GM19351 (cell line): Measurements from ENCODE around the gene SAMD3.
"Not testable (repeated sequence)": the region's sequence is repeated elsewhere in the genome, so short reads cannot be mapped to it uniquely, and the experiment has no call there.

Experiments
- ATAC-seq: cut with Tn5 transposase; IDR thresholded peaks from one replicate; pipeline ENCODE4 v1.9.1; 2021; ENCODE audit warnings: mild to moderate bottlenecking, moderate library complexity; ENCODE audit not compliant: unreplicated experiment

Gene SAMD3

DNA sequence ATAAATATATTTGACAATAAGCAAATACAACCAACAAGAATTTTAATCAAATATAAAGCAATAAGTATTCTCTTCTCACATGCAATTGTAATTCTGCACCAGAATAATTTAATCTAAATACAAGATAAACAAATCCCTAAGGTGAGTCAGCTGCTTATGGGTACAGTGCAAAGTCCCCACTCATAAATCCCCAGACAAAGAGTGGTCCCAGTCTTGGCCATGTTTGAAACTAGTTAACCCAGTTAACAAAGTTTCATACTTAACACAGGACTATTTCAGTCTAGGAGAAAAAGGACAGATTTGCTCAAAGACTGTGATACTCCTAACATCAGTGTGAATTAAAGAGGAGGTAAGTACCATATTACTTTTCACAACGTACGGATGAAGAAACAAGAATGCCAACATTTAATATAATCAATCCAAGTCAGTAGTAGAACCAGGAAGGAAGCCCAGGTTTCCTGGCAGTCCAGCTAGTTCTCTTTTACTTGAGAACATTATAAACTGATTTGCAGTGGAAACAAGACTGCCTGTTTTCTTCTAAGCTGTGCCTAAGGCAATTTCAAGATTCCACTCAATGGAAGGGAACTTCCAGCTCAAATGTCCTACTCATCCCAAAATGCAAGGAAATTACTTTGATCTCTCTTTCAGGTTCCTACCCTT lies 10.4 kb downstream of the SAMD3 start:
- no peak for ATAC-seq

DNA sequence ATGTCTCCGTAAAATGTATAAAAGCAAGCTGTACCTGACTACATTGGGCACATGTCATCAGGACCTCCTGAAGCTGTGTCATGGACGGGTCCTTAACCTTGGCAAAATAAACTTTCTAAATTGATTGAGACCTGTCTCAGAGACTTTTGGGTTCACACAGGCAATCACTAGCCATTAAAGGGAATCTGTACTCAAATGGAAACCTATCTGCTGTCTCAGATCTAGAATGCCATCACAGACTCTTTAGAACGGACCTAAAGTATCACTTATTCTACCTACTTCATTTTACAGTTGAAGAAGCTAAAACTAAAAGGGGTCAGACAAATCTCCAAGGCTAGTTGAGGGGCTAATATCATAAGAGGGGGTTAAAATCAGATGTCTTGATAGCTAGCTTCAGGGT lies 11.1 kb downstream of the SAMD3 start:
- ATAC-seq, result peak; percentile 49

- no peak for ATAC-seq
Observed at GRCh38 chr6:130207979-130208649, 14.6 kb downstream of the SAMD3 start.

- no peak for ATAC-seq
Observed at GRCh38 chr6:130206479-130206878, 16.3 kb downstream of the SAMD3 start.

DNA sequence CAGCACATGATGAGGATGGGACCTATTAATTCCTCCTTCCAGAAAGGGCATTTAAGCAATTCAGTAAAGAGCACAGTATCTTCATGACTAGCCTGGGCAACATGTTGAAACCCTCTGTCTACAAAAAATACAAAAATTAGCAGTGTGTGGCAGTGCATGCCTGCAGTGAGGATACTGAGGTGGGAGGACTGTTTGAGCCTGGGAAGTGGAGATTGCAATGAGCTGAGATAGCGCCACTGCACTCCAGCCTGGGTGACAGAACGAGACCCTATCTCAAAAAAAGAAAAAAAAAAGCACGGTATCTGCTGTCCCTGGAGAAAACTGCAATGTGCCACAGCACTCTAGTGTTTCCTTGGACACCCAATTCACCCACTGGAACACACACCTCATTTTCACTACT lies 18.4 kb downstream of the SAMD3 start:
- no peak for ATAC-seq

DNA sequence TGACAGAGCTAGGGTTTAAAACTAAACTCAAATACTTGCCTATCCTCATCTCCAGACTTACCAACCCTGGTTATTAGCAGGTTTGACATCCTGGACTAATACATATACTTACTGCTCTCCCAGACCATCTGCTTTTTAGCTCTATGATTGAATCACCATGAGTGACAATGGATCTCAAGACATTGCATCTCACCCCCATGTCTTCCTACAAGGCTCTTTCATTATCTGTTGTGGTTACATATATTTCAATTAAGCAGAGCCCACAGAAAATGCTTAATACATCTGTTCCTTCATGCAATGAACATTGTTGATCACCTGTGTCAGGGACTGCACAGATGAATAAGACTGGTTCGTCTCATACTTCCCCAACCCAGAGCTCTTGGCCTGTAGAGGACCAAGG lies 19.4 kb downstream of the SAMD3 start:
- ATAC-seq, result no peak

DNA sequence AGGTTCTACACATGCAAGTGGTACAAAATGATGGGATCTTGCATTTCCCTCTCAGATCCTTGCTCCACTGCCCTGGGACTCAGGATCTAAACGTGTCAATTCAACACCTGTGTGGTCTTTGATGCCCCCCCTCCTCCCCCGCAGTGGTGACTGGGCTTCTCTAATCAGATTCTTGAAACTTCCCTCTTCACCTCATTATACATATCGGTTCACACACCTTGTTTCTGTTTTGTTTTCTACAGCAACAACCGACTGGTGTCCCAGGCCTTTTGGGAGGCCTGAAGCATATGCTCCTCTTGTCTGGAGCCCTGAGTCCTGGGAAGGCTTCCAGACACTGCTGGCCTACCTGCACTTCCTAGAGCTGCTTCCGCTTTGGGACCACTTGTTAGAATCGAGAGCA lies 20.0 kb downstream of the SAMD3 start:
- peak; percentile 89 for ATAC-seq

- ATAC-seq, result no peak
Observed at GRCh38 chr6:130200020-130200419, 22.7 kb downstream of the SAMD3 start.

GRCh38 chr6:130198483-130199035 lies 24.2 kb downstream of the SAMD3 start:
- ATAC-seq, result no peak

- ATAC-seq, result not testable (repeated sequence)
Observed at GRCh38 chr6:130197816-130198482, 24.8 kb downstream of the SAMD3 start.

DNA sequence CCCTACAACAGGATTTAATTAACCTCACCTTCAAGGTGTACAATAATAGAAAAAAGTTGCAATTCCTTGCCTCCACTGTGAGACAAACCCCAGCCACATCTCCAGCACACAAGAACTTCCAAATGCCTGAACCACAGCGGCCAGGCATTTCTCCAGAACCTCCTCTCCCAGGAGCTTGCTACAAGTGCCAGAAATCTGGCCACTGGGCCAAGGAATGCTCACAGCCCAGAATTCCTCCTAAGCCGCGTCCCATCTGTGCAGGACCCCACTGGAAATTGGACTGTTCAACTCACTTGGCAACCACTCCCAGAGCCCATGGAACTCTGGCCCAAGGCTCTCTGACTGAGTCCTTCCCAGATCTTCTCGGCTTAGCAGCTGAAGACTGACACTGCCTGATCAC lies 28.3 kb downstream of the SAMD3 start:
- not testable (repeated sequence) for ATAC-seq

GRCh38 chr6:130190701-130191690 lies 31.8 kb downstream of the SAMD3 start:
- ATAC-seq, result no peak

- no peak for ATAC-seq
Observed at GRCh38 chr6:130189531-130190397, 33.0 kb downstream of the SAMD3 start.

- ATAC-seq, result no peak
Observed at GRCh38 chr6:130188207-130188899, 34.4 kb downstream of the SAMD3 start.

- ATAC-seq, result no peak
Observed at GRCh38 chr6:130187335-130188206, 35.2 kb downstream of the SAMD3 start.

DNA sequence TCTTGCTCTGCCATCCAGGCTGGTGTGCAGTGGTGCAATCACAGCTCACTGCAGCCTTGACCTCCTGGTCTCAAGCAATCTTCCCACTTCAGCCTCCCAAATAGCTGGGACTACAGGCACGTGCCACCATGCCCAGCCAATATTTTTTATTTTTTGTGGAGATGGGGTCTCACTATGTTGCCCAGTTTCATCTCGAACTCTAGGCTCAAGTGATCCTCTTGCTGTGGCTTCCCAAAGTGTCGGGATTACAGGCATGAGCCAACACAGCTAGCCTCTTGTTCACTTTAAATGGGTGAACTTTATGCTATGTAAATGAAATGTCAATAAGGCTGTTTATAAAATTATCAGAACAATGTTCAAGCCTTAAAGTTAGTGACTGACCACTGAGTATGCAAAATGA lies 37.1 kb downstream of the SAMD3 start:
- no peak for ATAC-seq

DNA sequence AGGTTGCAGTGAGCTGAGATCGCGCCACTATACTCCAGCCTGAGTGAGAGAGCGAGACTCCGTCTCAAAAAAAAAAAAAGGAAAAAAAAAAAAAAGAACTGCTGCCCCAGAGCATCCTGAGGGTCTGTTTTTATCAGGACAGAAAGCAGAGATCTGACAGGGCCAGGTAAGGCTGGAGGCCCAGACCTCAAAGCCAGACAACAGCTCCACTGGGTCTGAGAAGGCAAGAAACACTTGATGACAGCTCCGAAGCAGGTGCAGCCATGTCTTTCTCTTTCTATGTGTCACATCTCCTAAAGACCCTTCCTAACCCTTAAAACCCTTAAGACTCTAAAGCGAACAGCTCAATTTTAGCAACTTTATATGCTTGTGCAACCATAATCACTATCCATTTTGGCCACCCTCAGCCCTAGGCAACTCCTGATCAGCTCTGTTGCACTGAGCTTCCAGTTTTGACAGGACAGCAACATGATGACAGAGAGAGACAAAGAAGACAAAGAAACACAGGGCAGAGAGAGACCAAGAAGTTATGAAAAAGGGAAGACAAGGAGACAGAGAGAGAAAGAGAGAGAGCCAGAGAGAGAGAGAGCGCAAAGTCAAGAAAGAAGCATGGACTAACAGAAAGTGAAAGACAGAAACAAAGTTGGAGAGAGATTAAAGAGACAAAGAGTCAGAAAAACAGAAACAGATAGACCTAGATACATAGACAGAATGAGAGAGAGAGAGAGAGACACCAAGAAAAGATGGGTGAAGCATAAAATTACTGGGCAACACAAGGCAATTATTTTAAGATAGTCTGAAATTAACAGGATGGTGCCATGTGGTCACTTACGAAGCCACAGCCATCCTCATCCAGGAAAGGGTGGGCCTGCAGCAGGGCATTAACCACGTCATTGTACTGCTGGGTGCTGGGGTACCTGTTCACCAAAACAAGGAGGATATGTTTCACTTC lies 39.2 kb downstream of the SAMD3 start:
- no peak for ATAC-seq
